ENCODE data around the gene PMF1.

DNA sequence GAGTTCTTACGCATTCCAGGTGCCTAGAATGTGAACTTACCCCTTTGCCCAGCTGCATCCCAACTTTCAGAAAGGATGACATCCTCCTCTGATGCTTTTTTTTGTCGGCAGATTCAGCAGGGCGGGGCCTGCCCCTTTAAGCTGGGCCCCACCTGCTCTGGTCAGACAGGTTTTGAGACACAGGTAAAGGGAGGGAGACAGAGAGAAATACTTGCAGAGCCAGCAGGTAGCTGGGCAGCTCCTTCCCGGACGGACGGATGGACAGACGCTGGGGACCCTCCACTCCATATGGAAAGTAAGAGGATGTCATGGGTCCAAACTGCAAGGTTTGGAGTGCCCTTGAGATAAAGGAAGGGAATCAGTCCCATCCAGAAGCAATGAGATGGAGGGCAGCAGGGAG, 71.3 kb downstream of the PMF1 start, which contains the start of gene TMEM79:
- TF ChIP-seq POLR2AphosphoS5 (IDR thresholded peaks at IDR 0.05; ENCODE audit: low read depth, low read length) (no peak), SIN3A (IDR thresholded peaks at IDR 0.05; ENCODE audit: borderline replicate concordance, insufficient read depth, low read length) (no peak), TAF1 (IDR thresholded peaks at IDR 0.05; ENCODE audit: borderline replicate concordance, insufficient read depth, low read length) (no peak)

All from PFSK-1 (cell line).